Activated naive CD4-positive, alpha-beta T cell treated with anti-CD3 and anti-CD28 coated beads, Interleukin-2, amount 10 ng/mL, durations not matched to agents 7 days and 5 days (primary cell): ENCODE data around the gene MYLK2.

Experiments used
- CTCF ChIA-PET: fragments of 350-600 bp; sonication (Branson Sonifier 250); formaldehyde crosslinking; loops from one replicate; lab custom pipeline; 2021; ENCODE audit warnings: antibody characterized with exemption; lab: Charles Lee
- DNase-seq: peaks from one replicate; pipeline ENCODE4 v3.0.0-alpha.2; 2020
- H3K27ac Mint-ChIP-seq: one replicate; pipeline ENCODE4 v1.8.0; 2021; ENCODE audit warnings: mild to moderate bottlenecking, moderate library complexity, mixed read lengths
- H3K27me3 Mint-ChIP-seq: one replicate; pipeline ENCODE4 v1.8.0; 2021; ENCODE audit warnings: mild to moderate bottlenecking, mixed read lengths
- H3K36me3 Mint-ChIP-seq: one replicate; pipeline ENCODE4 v1.8.0; 2021; ENCODE audit warnings: mixed read lengths
- H3K4me1 Mint-ChIP-seq: one replicate; pipeline ENCODE4 v1.8.0; 2021; ENCODE audit warnings: mixed read lengths
- H3K4me3 Mint-ChIP-seq: one replicate; pipeline ENCODE4 v1.8.0; 2021; ENCODE audit warnings: mild to moderate bottlenecking, moderate library complexity, mixed read lengths
- H3K9me3 Mint-ChIP-seq: one replicate; pipeline ENCODE4 v1.8.0; 2021; ENCODE audit warnings: mixed read lengths

The MYLK2 gene

GRCh38 chr20:31819083-31819784, at the start of gene MYLK2:
Gene MYLK2, plus strand, starts transcription at chr20:31819356. Its CDS starts 225 bp downstream, at chr20:31819581.
- H3K4me3 Mint-ChIP-seq: no peak within 1 kb of the TSS
- no peaks in the 10 kb centered on the region for H3K9me3 Mint-ChIP-seq
- no peak for DNase-seq
- no peak within 1 kb of the TSS for H3K27ac Mint-ChIP-seq
- CTCF ChIA-PET: interaction anchor here (1.2 to 2.9 kb wide), 2 partner anchors 27 to 213 kb away, joined by 3 to 10 read pairs; no protein-coding TSS in a partner anchor
- peaks cover 11% of the 10 kb centered on the region for H3K4me1 Mint-ChIP-seq
- H3K36me3 Mint-ChIP-seq: no peaks in the 10 kb centered on the region
- H3K27me3 Mint-ChIP-seq: peaks cover 19% of the 10 kb centered on the region

GRCh38 chr20:31769681-31770080, 49.5 kb upstream of the MYLK2 start:
- Mint-ChIP-seq H3K27ac (no peak overlapping the region), H3K9me3 (no peaks in the 10 kb centered on the region), H3K4me1 (no peaks in the 10 kb centered on the region), H3K36me3 (peaks cover 64% of the 10 kb centered on the region), H3K27me3 (no peaks in the 10 kb centered on the region), H3K4me3 (no peak overlapping the region)
- DNase-seq: no peak
- CTCF ChIA-PET: no interaction called here

GRCh38 chr20:31770243-31770642, 48.9 kb upstream of the MYLK2 start:
- Mint-ChIP-seq H3K4me3 (no peak overlapping the region), H3K9me3 (no peaks in the 10 kb centered on the region), H3K36me3 (peaks cover 63% of the 10 kb centered on the region), H3K4me1 (no peaks in the 10 kb centered on the region), H3K27me3 (no peaks in the 10 kb centered on the region), H3K27ac (no peak overlapping the region)
- DNase-seq: no peak
- CTCF ChIA-PET: no interaction called here

GRCh38 chr20:31774408-31774807, 44.7 kb upstream of the MYLK2 start:
- Mint-ChIP-seq H3K27ac (no peak overlapping the region), H3K36me3 (peaks cover 70% of the 10 kb centered on the region), H3K4me1 (no peaks in the 10 kb centered on the region), H3K9me3 (no peaks in the 10 kb centered on the region), H3K4me3 (no peak overlapping the region), H3K27me3 (no peaks in the 10 kb centered on the region)
- DNase-seq: no peak
- CTCF ChIA-PET: no interaction called here

GRCh38 chr20:31780839-31781238, 38.3 kb upstream of the MYLK2 start:
- no peaks in the 10 kb centered on the region for H3K9me3 Mint-ChIP-seq
- H3K4me3 Mint-ChIP-seq: no peak overlapping the region
- no peaks in the 10 kb centered on the region for H3K4me1 Mint-ChIP-seq
- CTCF ChIA-PET: no interaction called here
- no peak for DNase-seq
- no peak overlapping the region for H3K27ac Mint-ChIP-seq
- H3K36me3 Mint-ChIP-seq: peaks cover 62% of the 10 kb centered on the region
- H3K27me3 Mint-ChIP-seq: no peaks in the 10 kb centered on the region

GRCh38 chr20:31781945-31782344, 37.2 kb upstream of the MYLK2 start:
- Mint-ChIP-seq H3K27ac (no peak overlapping the region), H3K4me1 (no peaks in the 10 kb centered on the region)

GRCh38 chr20:31784354-31785044, 34.7 kb upstream of the MYLK2 start:
- Mint-ChIP-seq H3K36me3 (peaks cover 61% of the 10 kb centered on the region), H3K4me1 (no peaks in the 10 kb centered on the region), H3K4me3 (no peak overlapping the region), H3K27me3 (no peaks in the 10 kb centered on the region), H3K27ac (no peak overlapping the region), H3K9me3 (no peaks in the 10 kb centered on the region)
- CTCF ChIA-PET: no interaction called here
- no peak for DNase-seq

More at GRCh38 chr20:31781945-31782344, 37.2 kb upstream of the MYLK2 start:
- Mint-ChIP-seq H3K36me3 (peaks cover 62% of the 10 kb centered on the region), H3K27me3 (no peaks in the 10 kb centered on the region), H3K9me3 (no peaks in the 10 kb centered on the region), H3K4me3 (no peak overlapping the region)
- CTCF ChIA-PET: interaction anchor here (0.7 kb wide), 1 partner anchor 148 kb away, joined by 3 read pairs; no protein-coding TSS in a partner anchor
- no peak for DNase-seq

- Mint-ChIP-seq H3K27ac (no peak overlapping the region), H3K27me3 (no peaks in the 10 kb centered on the region), H3K4me3 (no peak overlapping the region), H3K9me3 (no peaks in the 10 kb centered on the region), H3K36me3 (peaks cover 57% of the 10 kb centered on the region), H3K4me1 (no peaks in the 10 kb centered on the region)
- CTCF ChIA-PET: no interaction called here
- no peak for DNase-seq
These were observed 34.1 kb upstream of the MYLK2 start for GRCh38 chr20:31785089-31785488.

GRCh38 chr20:31788578-31788977, 30.6 kb upstream of the MYLK2 start:
- CTCF ChIA-PET: interaction anchor here (0.5 to 1.3 kb wide), 4 partner anchors 20 to 142 kb away, joined by 3 read pairs; no protein-coding TSS in a partner anchor
- Mint-ChIP-seq H3K36me3 (peaks cover 52% of the 10 kb centered on the region), H3K4me1 (no peaks in the 10 kb centered on the region), H3K9me3 (no peaks in the 10 kb centered on the region), H3K4me3 (no peak overlapping the region), H3K27me3 (no peaks in the 10 kb centered on the region), H3K27ac (no peak overlapping the region)
- no peak for DNase-seq

- no peaks in the 10 kb centered on the region for H3K9me3 Mint-ChIP-seq
- no peak overlapping the region for H3K4me3 Mint-ChIP-seq
- no peak for DNase-seq
- H3K4me1 Mint-ChIP-seq: no peaks in the 10 kb centered on the region
- CTCF ChIA-PET: no interaction called here
- no peak overlapping the region for H3K27ac Mint-ChIP-seq
- H3K27me3 Mint-ChIP-seq: no peaks in the 10 kb centered on the region
- peaks cover 47% of the 10 kb centered on the region for H3K36me3 Mint-ChIP-seq
These were observed 28.8 kb upstream of the MYLK2 start for GRCh38 chr20:31790401-31790800.

GRCh38 chr20:31797364-31797763, 21.8 kb upstream of the MYLK2 start:
- DNase-seq: no peak
- Mint-ChIP-seq H3K36me3 (peaks cover 71% of the 10 kb centered on the region), H3K27me3 (no peaks in the 10 kb centered on the region), H3K4me1 (no peaks in the 10 kb centered on the region), H3K9me3 (no peaks in the 10 kb centered on the region), H3K27ac (no peak overlapping the region), H3K4me3 (no peak overlapping the region)
- CTCF ChIA-PET: no interaction called here

- Mint-ChIP-seq H3K4me3 (no peak overlapping the region), H3K36me3 (peaks cover 70% of the 10 kb centered on the region), H3K27me3 (no peaks in the 10 kb centered on the region), H3K4me1 (peaks cover 10% of the 10 kb centered on the region), H3K27ac (no peak overlapping the region), H3K9me3 (no peaks in the 10 kb centered on the region)
- CTCF ChIA-PET: interaction anchor here (1.0 kb wide), 1 partner anchor 22 kb away, joined by 3 read pairs; no protein-coding TSS in a partner anchor
- DNase-seq: no peak
These were observed 17.6 kb upstream of the MYLK2 start for GRCh38 chr20:31801508-31801907.

GRCh38 chr20:31803552-31804291, 15.4 kb upstream of the MYLK2 start:
- Mint-ChIP-seq H3K36me3 (peaks cover 56% of the 10 kb centered on the region), H3K27ac (no peak overlapping the region)

More at GRCh38 chr20:31803552-31804291, 15.4 kb upstream of the MYLK2 start:
- CTCF ChIA-PET: interaction anchor here (0.6 kb wide), 1 partner anchor 137 kb away, joined by 5 read pairs; no protein-coding TSS in a partner anchor
- Mint-ChIP-seq H3K4me3 (no peak overlapping the region), H3K4me1 (peaks cover 10% of the 10 kb centered on the region), H3K27me3 (no peaks in the 10 kb centered on the region), H3K9me3 (no peaks in the 10 kb centered on the region)
- no peak for DNase-seq
